ENCODE results near the gene DLL3.

DNA sequence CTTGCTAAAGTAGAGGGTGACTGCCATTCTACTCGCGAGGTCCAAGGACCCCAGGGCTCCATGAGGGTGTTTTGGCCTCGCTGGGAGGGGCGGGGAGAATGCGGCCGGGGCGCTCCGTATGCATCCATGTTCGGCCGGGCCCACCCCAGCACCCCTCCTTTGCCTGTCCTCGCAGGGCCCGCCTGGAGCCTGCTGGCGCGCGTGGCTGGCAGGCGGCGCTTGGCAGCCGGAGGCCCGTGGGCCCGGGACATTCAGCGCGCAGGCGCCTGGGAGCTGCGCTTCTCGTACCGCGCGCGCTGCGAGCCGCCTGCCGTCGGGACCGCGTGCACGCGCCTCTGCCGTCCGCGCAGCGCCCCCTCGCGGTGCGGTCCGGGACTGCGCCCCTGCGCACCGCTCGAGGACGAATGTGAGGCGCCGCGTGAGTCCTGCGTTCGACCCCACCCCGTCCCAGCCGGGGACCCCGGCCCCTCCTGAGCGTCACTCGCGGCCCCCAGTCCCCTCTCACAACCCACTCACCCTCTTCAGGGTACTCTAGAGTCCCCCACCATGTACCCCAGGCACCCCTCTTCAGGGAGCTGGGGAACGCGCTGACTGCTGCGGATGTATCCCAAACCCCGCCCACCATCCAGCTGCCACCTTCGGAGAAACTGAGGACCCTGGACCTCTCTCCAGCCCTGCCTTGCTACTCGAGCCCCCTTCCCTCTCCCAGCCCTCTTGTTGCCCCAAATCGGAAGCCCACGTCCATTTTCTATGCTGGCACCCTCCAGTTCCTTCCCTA lies 4.1 kb downstream of the DLL3 start:
- TF ChIP-seq EZH2 (IDR thresholded peaks at IDR 0.05; ENCODE audit: low read depth, unreplicated experiment) (no peak), EZH2phosphoT487 (IDR thresholded peaks at IDR 0.05; ENCODE audit: unreplicated experiment) (no peak), POLR2AphosphoS5 (IDR thresholded peaks at IDR 0.05; ENCODE audit: low read depth) (no peak), ZNF114 (CRISPR knock-in tag; IDR thresholded peaks at IDR 0.05) (no peak), JUNB (IDR thresholded peaks at IDR 0.05; ENCODE audit: unreplicated experiment) (no peak), ZNF331 (CRISPR knock-in tag; IDR thresholded peaks at IDR 0.05; ENCODE audit: low read depth) (no peak), NANOG (IDR thresholded peaks at IDR 0.05; ENCODE audit: borderline replicate concordance) (no peak), CREB1 (CRISPR knock-in tag; IDR thresholded peaks at IDR 0.05; ENCODE audit: low read depth) (peak; percentile 56), STAT1 (IDR thresholded peaks at IDR 0.05; ENCODE audit: unreplicated experiment) (no peak)
- TF ChIP-seq, protein P1, sequence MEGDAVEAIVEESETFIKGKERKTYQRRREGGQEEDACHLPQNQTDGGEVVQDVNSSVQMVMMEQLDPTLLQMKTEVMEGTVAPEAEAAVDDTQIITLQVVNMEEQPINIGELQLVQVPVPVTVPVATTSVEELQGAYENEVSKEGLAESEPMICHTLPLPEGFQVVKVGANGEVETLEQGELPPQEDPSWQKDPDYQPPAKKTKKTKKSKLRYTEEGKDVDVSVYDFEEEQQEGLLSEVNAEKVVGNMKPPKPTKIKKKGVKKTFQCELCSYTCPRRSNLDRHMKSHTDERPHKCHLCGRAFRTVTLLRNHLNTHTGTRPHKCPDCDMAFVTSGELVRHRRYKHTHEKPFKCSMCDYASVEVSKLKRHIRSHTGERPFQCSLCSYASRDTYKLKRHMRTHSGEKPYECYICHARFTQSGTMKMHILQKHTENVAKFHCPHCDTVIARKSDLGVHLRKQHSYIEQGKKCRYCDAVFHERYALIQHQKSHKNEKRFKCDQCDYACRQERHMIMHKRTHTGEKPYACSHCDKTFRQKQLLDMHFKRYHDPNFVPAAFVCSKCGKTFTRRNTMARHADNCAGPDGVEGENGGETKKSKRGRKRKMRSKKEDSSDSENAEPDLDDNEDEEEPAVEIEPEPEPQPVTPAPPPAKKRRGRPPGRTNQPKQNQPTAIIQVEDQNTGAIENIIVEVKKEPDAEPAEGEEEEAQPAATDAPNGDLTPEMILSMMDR (conservative IDR thresholded peaks at IDR 0.05; ENCODE audit: low read depth in 2 of 2): peak; percentile 53 to 86
- TF ChIP-seq, protein P2, sequence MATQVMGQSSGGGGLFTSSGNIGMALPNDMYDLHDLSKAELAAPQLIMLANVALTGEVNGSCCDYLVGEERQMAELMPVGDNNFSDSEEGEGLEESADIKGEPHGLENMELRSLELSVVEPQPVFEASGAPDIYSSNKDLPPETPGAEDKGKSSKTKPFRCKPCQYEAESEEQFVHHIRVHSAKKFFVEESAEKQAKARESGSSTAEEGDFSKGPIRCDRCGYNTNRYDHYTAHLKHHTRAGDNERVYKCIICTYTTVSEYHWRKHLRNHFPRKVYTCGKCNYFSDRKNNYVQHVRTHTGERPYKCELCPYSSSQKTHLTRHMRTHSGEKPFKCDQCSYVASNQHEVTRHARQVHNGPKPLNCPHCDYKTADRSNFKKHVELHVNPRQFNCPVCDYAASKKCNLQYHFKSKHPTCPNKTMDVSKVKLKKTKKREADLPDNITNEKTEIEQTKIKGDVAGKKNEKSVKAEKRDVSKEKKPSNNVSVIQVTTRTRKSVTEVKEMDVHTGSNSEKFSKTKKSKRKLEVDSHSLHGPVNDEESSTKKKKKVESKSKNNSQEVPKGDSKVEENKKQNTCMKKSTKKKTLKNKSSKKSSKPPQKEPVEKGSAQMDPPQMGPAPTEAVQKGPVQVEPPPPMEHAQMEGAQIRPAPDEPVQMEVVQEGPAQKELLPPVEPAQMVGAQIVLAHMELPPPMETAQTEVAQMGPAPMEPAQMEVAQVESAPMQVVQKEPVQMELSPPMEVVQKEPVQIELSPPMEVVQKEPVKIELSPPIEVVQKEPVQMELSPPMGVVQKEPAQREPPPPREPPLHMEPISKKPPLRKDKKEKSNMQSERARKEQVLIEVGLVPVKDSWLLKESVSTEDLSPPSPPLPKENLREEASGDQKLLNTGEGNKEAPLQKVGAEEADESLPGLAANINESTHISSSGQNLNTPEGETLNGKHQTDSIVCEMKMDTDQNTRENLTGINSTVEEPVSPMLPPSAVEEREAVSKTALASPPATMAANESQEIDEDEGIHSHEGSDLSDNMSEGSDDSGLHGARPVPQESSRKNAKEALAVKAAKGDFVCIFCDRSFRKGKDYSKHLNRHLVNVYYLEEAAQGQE (IDR thresholded peaks at IDR 0.05; ENCODE audit: unreplicated experiment): no peak
- TF ChIP-seq, protein P3, sequence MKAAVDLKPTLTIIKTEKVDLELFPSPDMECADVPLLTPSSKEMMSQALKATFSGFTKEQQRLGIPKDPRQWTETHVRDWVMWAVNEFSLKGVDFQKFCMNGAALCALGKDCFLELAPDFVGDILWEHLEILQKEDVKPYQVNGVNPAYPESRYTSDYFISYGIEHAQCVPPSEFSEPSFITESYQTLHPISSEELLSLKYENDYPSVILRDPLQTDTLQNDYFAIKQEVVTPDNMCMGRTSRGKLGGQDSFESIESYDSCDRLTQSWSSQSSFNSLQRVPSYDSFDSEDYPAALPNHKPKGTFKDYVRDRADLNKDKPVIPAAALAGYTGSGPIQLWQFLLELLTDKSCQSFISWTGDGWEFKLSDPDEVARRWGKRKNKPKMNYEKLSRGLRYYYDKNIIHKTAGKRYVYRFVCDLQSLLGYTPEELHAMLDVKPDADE (IDR thresholded peaks at IDR 0.05): no peak
- TF ChIP-seq, protein P4, sequence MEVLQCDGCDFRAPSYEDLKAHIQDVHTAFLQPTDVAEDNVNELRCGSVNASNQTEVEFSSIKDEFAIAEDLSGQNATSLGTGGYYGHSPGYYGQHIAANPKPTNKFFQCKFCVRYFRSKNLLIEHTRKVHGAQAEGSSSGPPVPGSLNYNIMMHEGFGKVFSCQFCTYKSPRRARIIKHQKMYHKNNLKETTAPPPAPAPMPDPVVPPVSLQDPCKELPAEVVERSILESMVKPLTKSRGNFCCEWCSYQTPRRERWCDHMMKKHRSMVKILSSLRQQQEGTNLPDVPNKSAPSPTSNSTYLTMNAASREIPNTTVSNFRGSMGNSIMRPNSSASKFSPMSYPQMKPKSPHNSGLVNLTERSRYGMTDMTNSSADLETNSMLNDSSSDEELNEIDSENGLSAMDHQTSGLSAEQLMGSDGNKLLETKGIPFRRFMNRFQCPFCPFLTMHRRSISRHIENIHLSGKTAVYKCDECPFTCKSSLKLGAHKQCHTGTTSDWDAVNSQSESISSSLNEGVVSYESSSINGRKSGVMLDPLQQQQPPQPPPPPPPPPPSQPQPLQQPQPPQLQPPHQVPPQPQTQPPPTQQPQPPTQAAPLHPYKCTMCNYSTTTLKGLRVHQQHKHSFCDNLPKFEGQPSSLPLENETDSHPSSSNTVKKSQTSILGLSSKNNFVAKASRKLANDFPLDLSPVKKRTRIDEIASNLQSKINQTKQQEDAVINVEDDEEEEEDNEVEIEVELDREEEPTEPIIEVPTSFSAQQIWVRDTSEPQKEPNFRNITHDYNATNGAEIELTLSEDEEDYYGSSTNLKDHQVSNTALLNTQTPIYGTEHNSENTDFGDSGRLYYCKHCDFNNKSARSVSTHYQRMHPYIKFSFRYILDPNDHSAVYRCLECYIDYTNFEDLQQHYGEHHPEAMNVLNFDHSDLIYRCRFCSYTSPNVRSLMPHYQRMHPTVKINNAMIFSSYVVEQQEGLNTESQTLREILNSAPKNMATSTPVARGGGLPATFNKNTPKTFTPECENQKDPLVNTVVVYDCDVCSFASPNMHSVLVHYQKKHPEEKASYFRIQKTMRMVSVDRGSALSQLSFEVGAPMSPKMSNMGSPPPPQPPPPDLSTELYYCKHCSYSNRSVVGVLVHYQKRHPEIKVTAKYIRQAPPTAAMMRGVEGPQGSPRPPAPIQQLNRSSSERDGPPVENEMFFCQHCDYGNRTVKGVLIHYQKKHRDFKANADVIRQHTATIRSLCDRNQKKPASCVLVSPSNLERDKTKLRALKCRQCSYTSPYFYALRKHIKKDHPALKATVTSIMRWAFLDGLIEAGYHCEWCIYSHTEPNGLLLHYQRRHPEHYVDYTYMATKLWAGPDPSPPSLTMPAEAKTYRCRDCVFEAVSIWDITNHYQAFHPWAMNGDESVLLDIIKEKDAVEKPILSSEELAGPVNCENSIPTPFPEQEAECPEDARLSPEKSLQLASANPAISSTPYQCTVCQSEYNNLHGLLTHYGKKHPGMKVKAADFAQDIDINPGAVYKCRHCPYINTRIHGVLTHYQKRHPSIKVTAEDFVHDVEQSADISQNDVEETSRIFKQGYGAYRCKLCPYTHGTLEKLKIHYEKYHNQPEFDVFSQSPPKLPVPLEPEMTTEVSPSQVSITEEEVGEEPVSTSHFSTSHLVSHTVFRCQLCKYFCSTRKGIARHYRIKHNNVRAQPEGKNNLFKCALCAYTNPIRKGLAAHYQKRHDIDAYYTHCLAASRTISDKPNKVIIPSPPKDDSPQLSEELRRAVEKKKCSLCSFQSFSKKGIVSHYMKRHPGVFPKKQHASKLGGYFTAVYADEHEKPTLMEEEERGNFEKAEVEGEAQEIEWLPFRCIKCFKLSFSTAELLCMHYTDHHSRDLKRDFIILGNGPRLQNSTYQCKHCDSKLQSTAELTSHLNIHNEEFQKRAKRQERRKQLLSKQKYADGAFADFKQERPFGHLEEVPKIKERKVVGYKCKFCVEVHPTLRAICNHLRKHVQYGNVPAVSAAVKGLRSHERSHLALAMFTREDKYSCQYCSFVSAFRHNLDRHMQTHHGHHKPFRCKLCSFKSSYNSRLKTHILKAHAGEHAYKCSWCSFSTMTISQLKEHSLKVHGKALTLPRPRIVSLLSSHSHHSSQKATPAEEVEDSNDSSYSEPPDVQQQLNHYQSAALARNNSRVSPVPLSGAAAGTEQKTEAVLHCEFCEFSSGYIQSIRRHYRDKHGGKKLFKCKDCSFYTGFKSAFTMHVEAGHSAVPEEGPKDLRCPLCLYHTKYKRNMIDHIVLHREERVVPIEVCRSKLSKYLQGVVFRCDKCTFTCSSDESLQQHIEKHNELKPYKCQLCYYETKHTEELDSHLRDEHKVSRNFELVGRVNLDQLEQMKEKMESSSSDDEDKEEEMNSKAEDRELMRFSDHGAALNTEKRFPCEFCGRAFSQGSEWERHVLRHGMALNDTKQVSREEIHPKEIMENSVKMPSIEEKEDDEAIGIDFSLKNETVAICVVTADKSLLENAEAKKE (CRISPR knock-in tag; IDR thresholded peaks at IDR 0.05): no peak
